ENCODE data around the gene NOMO2.
"Not testable (repeated sequence)": the region's sequence is repeated elsewhere in the genome, so short reads cannot be mapped to it uniquely, and the experiment has no call there.

NOMO2 gene

GRCh38 chr16:18573887-18574286, 12.0 kb upstream of the NOMO2 start:
- not testable (repeated sequence) for DNase-seq

- DNase-seq: not testable (repeated sequence)
These were observed 11.1 kb upstream of the NOMO2 start for GRCh38 chr16:18572973-18573372.

- not testable (repeated sequence) for DNase-seq
These were observed 9.5 kb upstream of the NOMO2 start for GRCh38 chr16:18571307-18571850.

- not testable (repeated sequence) for DNase-seq
These were observed 8.8 kb upstream of the NOMO2 start for GRCh38 chr16:18570529-18571306.

- DNase-seq: not testable (repeated sequence)
These were observed 1.3 kb downstream of the NOMO2 start for GRCh38 chr16:18560416-18561220.

GRCh38 chr16:18553671-18554070, 8.2 kb downstream of the NOMO2 start:
- DNase-seq: not testable (repeated sequence)

GRCh38 chr16:18547382-18547781, 14.5 kb downstream of the NOMO2 start:
- not testable (repeated sequence) for DNase-seq

- DNase-seq: not testable (repeated sequence)
These were observed 15.0 kb downstream of the NOMO2 start for GRCh38 chr16:18546853-18547252.

GRCh38 chr16:18544232-18545081, 17.4 kb downstream of the NOMO2 start:
- DNase-seq: not testable (repeated sequence)

GRCh38 chr16:18541912-18542311, 20.0 kb downstream of the NOMO2 start:
- not testable (repeated sequence) for DNase-seq

GRCh38 chr16:18537004-18537403, 24.9 kb downstream of the NOMO2 start:
- not testable (repeated sequence) for DNase-seq

GRCh38 chr16:18535519-18536168, 26.3 kb downstream of the NOMO2 start:
- not testable (repeated sequence) for DNase-seq

GRCh38 chr16:18534308-18534707, 27.6 kb downstream of the NOMO2 start:
- DNase-seq: not testable (repeated sequence)

- not testable (repeated sequence) for DNase-seq
These were observed 30.6 kb downstream of the NOMO2 start for GRCh38 chr16:18531323-18531722.

- not testable (repeated sequence) for DNase-seq
These were observed 31.6 kb downstream of the NOMO2 start for GRCh38 chr16:18530329-18530728.

- DNase-seq: not testable (repeated sequence)
These were observed 35.4 kb downstream of the NOMO2 start for GRCh38 chr16:18526547-18526946.

- DNase-seq: not testable (repeated sequence)
These were observed 35.9 kb downstream of the NOMO2 start for GRCh38 chr16:18525882-18526482.

- not testable (repeated sequence) for DNase-seq
These were observed 39.3 kb downstream of the NOMO2 start for GRCh38 chr16:18522637-18523036.

- not testable (repeated sequence) for DNase-seq
These were observed 40.3 kb downstream of the NOMO2 start for GRCh38 chr16:18521445-18522181.

- not testable (repeated sequence) for DNase-seq
These were observed 43.2 kb downstream of the NOMO2 start for GRCh38 chr16:18518536-18519283.
